Gastroesophageal sphincter (tissue), 4 donors: ENCODE measurements around the gene CENATAC. TPM values are rescaled to one million over a fixed set of nuclear protein-coding genes. Genes with fewer than 3 reads are reported as not detected.
"Not testable (repeated sequence)": the region's sequence is repeated elsewhere in the genome, so short reads cannot be mapped to it uniquely, and the experiment has no call there.

Source experiments
- ATAC-seq: fragments of 150-250 bp; one replicate; pipeline ENCODE4 v1.9.1; 2016; ENCODE audit warnings: mild to moderate bottlenecking, moderate library complexity
- H3K27ac ChIP-seq, 4 donors: fragments of 200-600 bp; sonication (generic) in 3 of 4; 1 replicate in 3 of 4; 2 replicates in 1 of 4; pipeline ENCODE4 v1.5.1; 2016 to 2019
- H3K27me3 ChIP-seq: fragments of 200-600 bp; sonication (generic); one replicate; pipeline ENCODE4 v1.5.1; 2019
- H3K36me3 ChIP-seq, 2 donors: fragments of 200-600 bp; sonication (generic); one replicate each; pipeline ENCODE4 v1.5.1; 2019; ENCODE audit warnings: control low read depth in 1 of 2
- H3K4me1 ChIP-seq, 3 donors: fragments of 200-600 bp; sonication (generic); 1 replicate in 2 of 3; 2 replicates in 1 of 3; pipeline ENCODE4 v1.5.1; 2016 to 2019; ENCODE audit warnings: control low read depth in 2 of 3
- H3K4me3 ChIP-seq, 2 donors: fragments of 200-600 bp; sonication (generic); one replicate each; pipeline ENCODE4 v1.5.1; 2019; ENCODE audit warnings: mild to moderate bottlenecking in 1 of 2, moderate library complexity in 1 of 2
- H3K9me3 ChIP-seq, 3 donors: fragments of 200-600 bp; sonication (generic); one replicate each; pipeline ENCODE4 v1.5.1; 2017 to 2019; ENCODE audit warnings: control low read depth in 2 of 3
- EP300 ChIP-seq: sonication (generic); formaldehyde crosslinking; IDR thresholded peaks from one replicate; pipeline ENCODE4 v1.6.1; 2017; ENCODE audit warnings: antibody characterized with exemption, mild to moderate bottlenecking
- POLR2A ChIP-seq, 2 donors: fragments of 450-650 bp; IDR thresholded peaks; one replicate each; pipeline ENCODE4 v1.6.1; 2017; ENCODE audit warnings: antibody characterized with exemption in 2 of 2, mild to moderate bottlenecking in 2 of 2, moderate library complexity in 1 of 2
- POLR2AphosphoS5 ChIP-seq: sonication (generic); formaldehyde crosslinking; IDR thresholded peaks from one replicate; pipeline ENCODE4 v1.6.1; 2017; ENCODE audit warnings: antibody characterized with exemption
- WGBS, 2 donors: methylation state at CpG; one replicate each; pipeline ENCODE4 v1.1.5; 2018; ENCODE audit warnings: low coverage in 1 of 2; 5-methylcytosine and 5-hydroxymethylcytosine counted together
- total RNA-seq, 4 donors: library from RNA; depleted of rRNA; stranded (reverse); fragments of >200 nt; gene quantifications; one replicate each; pipeline ENCODE4 v1.1.0, GENCODE V29; 2016
- TF ChIP-seq, protein P1 (sequence below), 4 experiments: fragments of 200-600 bp in 2 of 4; fragments of 450-650 bp in 2 of 4; sonication (generic) in 1 of 4; IDR thresholded peaks; one replicate each; pipeline ENCODE4 v1.5.1; 2017 to 2019; ENCODE audit warnings: antibody characterized with exemption in 4 of 4, mild to moderate bottlenecking in 2 of 4, moderate library complexity in 2 of 4

Gene CENATAC
- total RNA-seq, 4 donors from 2014 or later = 5.8 to 90.3 (median 40.0) TPM

DNA sequence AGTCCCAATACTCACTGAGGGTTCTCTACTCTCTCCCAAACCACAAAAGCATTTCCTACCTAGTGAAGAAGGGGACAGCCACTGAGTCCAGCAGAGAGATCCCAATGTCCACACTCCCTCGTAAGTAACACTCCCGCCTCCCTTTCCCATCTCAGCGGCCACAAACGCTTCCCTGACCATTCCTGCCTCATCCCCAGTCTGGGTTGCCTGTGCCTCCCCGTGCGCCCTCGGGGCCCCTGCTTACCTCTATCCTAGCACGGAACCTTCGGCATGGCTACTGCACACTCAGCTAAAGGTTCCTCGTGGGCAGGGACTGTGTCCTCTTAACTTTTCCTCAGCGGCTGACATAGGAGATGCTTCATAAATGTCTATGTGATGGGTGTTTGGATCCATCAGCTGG is 40.4 kb upstream of the CENATAC start:
- Histone ChIP-seq H3K36me3 (no peaks in the 10 kb centered on the region), H3K27me3 (peaks cover 15% of the 10 kb centered on the region), H3K4me3 (no peak overlapping the region), H3K9me3 (no peaks in the 10 kb centered on the region), H3K27ac (no peak overlapping the region), H3K4me1 (peaks cover 0 to 8% (median 0%) of the 10 kb centered on the region in 3 donors)
- 71 to 75% methylated on average over 6 to 10 of the region's 11 CpGs for WGBS, 2 donors
- ATAC-seq = no peak
- TF ChIP-seq EP300 (no peak), POLR2AphosphoS5 (no peak), POLR2A (IDR thresholded peaks at IDR 0.05) (no peak)
- TF ChIP-seq, protein P1, sequence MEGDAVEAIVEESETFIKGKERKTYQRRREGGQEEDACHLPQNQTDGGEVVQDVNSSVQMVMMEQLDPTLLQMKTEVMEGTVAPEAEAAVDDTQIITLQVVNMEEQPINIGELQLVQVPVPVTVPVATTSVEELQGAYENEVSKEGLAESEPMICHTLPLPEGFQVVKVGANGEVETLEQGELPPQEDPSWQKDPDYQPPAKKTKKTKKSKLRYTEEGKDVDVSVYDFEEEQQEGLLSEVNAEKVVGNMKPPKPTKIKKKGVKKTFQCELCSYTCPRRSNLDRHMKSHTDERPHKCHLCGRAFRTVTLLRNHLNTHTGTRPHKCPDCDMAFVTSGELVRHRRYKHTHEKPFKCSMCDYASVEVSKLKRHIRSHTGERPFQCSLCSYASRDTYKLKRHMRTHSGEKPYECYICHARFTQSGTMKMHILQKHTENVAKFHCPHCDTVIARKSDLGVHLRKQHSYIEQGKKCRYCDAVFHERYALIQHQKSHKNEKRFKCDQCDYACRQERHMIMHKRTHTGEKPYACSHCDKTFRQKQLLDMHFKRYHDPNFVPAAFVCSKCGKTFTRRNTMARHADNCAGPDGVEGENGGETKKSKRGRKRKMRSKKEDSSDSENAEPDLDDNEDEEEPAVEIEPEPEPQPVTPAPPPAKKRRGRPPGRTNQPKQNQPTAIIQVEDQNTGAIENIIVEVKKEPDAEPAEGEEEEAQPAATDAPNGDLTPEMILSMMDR (IDR thresholded peaks at IDR 0.05) = no peak

DNA sequence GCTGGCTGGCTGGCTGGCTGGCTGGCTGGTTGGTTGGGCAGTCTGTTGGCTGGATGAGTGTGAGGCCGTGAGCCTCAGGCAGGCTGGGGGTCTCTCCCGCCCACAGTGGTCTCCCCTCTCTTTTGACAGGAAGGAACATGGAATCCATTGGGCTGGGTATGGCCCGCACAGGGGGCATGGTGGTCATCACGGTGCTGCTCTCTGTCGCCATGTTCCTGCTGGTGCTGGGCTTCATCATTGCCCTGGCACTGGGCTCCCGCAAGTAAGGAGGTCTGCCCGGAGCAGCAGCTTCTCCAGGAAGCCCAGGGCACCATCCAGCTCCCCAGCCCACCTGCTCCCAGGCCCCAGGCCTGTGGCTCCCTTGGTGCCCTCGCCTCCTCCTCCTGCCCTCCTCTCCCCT is 40.0 kb upstream of the CENATAC start:
- no peaks in the 10 kb centered on the region for H3K9me3 ChIP-seq
- no peak overlapping the region for H3K27ac ChIP-seq
- no peak for ATAC-seq
- TF ChIP-seq POLR2A (IDR thresholded peaks at IDR 0.05) (no peak), EP300 (no peak), POLR2AphosphoS5 (no peak)
- TF ChIP-seq, protein P1 (IDR thresholded peaks at IDR 0.05) = no peak
- WGBS, 2 donors = 89 to 97% methylated on average over 1 to 6 of the region's 8 CpGs
- H3K4me3 ChIP-seq = no peak overlapping the region
- H3K27me3 ChIP-seq = peaks cover 15% of the 10 kb centered on the region
- H3K4me1 ChIP-seq = peaks cover 0 to 8% (median 0%) of the 10 kb centered on the region in 3 donors
- H3K36me3 ChIP-seq = no peaks in the 10 kb centered on the region

DNA sequence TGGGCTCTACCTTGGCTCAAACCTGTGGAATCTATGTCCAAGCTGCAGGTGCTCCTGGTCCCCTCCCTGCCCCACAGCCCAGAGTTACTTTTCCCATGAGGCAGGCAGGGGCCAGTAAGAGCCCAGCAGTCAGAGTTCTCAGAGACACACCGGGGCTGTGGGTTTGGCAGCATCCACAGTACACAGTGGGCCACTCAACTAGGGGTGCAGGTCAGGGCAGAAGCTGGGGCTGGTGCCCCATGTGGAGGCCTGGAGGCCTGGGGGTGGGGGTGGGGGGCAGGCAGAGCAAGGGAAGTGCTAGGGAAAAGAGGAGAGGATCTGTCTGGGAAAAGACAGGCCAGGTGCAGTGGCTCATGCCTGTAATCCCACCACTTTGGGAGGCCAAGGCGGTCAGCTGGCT is 39.4 kb upstream of the CENATAC start:
- Histone ChIP-seq H3K27ac (no peak overlapping the region), H3K4me1 (peaks cover 0 to 8% (median 0%) of the 10 kb centered on the region in 3 donors), H3K4me3 (no peak overlapping the region), H3K27me3 (peaks cover 10% of the 10 kb centered on the region), H3K36me3 (no peaks in the 10 kb centered on the region), H3K9me3 (no peaks in the 10 kb centered on the region)
- TF ChIP-seq POLR2AphosphoS5 (no peak), POLR2A (IDR thresholded peaks at IDR 0.05) (no peak), EP300 (no peak)
- TF ChIP-seq, protein P1 (IDR thresholded peaks at IDR 0.05) = no peak
- ATAC-seq = no peak
- 83 to 100% methylated on average over 1 of the region's 2 CpGs for WGBS, 2 donors

DNA sequence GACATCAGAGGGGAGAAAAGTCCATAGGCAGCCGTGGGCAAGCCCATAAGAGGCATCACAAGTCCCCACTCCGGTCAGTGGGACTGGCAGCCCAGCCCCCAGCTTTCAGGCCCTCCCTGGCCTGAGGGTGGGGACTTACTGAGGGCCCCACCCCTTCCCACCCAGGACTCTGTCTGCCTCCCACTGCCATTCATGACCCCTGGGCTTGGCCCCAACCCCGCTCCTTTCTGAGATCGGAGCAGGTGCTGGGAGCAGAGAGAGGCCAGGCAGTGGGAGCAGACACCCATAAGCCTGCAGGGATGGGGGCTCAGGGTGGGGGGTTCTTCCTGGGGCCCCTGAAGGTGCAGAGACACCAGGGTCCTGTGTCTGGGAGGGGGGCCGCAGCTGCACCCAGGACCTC is 36.7 kb upstream of the CENATAC start:
- Histone ChIP-seq H3K4me1 (peaks cover 0 to 7% (median 0%) of the 10 kb centered on the region in 3 donors), H3K4me3 (no peak overlapping the region), H3K27ac (no peak overlapping the region), H3K27me3 (peaks cover 12% of the 10 kb centered on the region), H3K9me3 (no peaks in the 10 kb centered on the region), H3K36me3 (no peaks in the 10 kb centered on the region)
- TF ChIP-seq, protein P1 (IDR thresholded peaks at IDR 0.05) = no peak
- no peak for TF ChIP-seq POLR2AphosphoS5
- no peak for TF ChIP-seq EP300
- TF ChIP-seq POLR2A (IDR thresholded peaks at IDR 0.05) = no peak
- WGBS, 2 donors = no CpG with 5 or more reads among the region's 5 CpGs
- no peak for ATAC-seq

DNA sequence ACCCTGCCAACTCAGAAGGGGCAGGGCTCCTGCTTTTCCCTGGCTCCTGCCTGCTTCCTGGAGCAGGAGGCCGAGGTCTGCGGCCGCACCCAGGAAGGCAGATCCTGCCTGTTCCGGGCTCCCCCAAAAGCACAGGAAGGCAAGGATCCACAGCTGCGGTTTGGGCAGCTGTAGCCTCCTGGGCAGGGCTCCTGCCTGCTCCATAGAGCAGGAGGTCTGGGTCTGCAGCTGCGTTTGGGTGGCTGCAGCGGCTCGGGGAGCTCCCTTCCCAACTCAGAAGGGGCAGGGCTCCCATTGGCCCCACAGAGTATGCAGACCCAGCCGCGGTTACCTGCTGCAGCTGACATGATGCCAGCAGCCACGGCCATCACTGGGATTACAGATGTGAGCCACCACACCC is 36.3 kb upstream of the CENATAC start:
- Histone ChIP-seq H3K27ac (no peak overlapping the region), H3K4me3 (no peak overlapping the region)
- ATAC-seq = no peak

DNA sequence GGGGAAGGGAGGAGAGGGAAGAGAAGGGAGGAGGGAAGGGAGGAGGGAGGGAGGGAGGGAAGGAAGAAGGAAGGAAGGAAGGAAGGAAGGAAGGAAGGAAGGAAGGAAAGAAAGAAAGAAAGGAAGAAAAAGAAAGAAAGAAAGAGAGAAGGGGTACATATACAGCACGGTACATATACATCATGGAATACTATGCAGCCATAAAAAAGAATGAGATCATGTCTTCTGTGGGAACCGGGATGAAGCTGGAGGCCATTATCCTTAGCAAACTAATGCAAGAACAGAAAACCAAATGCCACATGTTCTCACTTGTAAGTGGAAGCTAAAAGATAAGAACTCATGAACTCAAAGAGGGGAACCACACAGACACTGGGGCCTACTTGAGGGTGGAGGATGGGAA is 28.4 kb upstream of the CENATAC start:
- 97 to 100% methylated on average over 1 to 2 of the region's 2 CpGs for WGBS, 2 donors

More for the DNA sequence above, 36.3 kb upstream of the CENATAC start:
- Histone ChIP-seq H3K4me1 (peaks cover 0 to 3% (median 0%) of the 10 kb centered on the region in 3 donors), H3K9me3 (no peaks in the 10 kb centered on the region), H3K27me3 (peaks cover 11% of the 10 kb centered on the region), H3K36me3 (no peaks in the 10 kb centered on the region)
- WGBS, 2 donors = 0% methylated on average over 1 of the region's 11 CpGs; no CpG with 5 or more reads in 1 of the 2 donors
- TF ChIP-seq, protein P1 (IDR thresholded peaks at IDR 0.05) = no peak
- TF ChIP-seq EP300 (no peak), POLR2AphosphoS5 (no peak), POLR2A (IDR thresholded peaks at IDR 0.05) (no peak)

More for the DNA sequence above, 28.4 kb upstream of the CENATAC start:
- not testable (repeated sequence) for H3K4me3 ChIP-seq, H3K4me1 ChIP-seq, H3K27ac ChIP-seq, ATAC-seq, H3K36me3 ChIP-seq, H3K9me3 ChIP-seq
- peaks cover 28% of the 10 kb centered on the region for H3K27me3 ChIP-seq
